Suppressor macrophage treated with lipopolysaccharide for 4 hours (primary cell): ENCODE results near the gene DHRS3.

ENCODE experiments used
- DNase-seq: peaks from one replicate; pipeline ENCODE4 v3.0.0-alpha.2; 2020

The DHRS3 gene

GRCh38 chr1:12596007-12596821, 21.8 kb downstream of the DHRS3 start:
- DNase-seq = peak; percentile 83

- DNase-seq = no peak
These were observed 22.3 kb downstream of the DHRS3 start for GRCh38 chr1:12595757-12596006.

GRCh38 chr1:12594966-12595756, 22.8 kb downstream of the DHRS3 start:
- DNase-seq = peak; percentile 56

- no peak for DNase-seq
These were observed 23.5 kb downstream of the DHRS3 start for GRCh38 chr1:12594490-12594889.

- DNase-seq = no peak
These were observed 24.4 kb downstream of the DHRS3 start for GRCh38 chr1:12593621-12594066.

- no peak for DNase-seq
These were observed 25.5 kb downstream of the DHRS3 start for GRCh38 chr1:12592496-12592895.

DNA sequence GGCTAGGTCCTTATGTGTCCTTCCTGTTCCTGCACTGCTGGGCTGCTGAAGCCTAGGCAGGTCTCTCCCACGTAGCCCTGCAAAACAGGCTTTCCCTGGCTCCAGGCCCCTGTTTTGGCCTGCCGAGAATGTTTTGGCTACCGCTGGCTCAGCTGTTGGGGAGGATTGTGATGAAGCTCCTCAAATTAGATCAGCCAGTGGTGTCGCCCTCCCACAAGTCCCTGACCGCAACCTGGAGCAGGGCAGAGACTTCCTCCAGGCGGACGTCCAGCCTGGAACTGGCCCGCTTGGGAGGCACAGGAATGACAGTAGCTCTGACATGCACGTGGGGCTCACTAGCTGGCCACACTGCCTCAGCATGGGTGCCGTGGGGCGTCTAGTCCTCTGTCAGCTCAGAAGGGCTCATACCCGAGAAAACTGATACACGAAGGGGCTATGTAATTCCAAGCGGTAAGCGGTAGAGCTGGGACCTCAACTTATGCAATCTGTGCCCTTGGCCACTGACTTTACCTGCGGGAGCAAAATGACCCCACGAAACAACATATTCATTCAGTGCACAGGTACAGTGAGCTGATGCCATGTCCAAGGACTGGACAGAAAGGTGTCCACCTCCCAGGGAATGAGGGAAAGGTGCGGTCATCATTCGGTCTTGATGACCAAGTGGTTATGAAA, 26.6 kb downstream of the DHRS3 start:
- DNase-seq = no peak

DNA sequence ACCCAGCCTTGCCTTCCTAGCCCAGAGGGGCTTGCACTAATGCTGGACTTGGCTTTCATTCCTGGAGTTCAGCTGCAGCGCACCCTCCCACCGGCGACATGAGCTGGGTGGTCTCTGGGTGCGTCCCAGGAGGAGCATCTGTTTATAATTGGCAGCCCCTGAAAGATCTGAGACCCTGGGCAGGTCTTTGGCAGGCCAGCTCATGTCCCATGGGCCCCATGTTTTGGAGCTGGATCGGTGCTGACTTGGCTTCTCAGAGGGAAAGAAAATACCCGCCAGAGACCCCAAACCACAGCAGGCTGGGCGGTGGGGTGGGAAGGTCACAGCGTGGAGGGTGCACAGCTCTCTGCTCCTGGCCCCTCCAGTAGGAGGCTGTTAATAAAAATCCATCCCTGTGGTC, 29.3 kb downstream of the DHRS3 start:
- DNase-seq = no peak

DNA sequence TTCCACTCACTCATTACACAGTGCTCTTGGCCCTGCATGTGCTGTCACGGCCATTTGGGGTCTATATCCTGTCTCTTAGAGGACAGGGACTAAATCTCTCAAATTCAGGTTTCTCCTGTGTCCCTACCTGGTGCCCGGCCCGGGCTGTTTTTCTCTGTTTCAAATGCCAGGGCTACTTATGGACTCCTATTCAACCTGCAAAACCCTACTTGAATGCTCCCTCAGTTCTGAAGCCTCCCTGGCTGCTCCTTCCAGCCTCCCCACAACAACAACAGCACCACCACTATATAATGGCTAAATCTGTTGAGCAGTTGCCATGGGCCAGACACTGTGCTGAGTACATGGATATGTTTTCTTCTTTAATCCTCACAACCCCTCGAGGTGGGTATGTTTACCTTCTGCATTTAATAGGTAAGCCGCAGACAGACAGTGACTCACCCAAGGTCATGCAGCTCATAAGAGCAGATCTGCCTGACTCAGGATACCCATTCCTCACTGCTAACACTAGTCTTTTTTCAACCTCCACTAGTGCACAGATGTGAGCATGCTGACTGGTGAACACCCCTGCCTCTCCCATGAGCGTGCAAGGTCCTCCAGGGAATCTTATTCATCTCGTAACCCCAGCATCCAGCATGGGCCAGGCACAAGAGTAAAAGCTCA, 29.9 kb downstream of the DHRS3 start:
- no peak for DNase-seq

DNA sequence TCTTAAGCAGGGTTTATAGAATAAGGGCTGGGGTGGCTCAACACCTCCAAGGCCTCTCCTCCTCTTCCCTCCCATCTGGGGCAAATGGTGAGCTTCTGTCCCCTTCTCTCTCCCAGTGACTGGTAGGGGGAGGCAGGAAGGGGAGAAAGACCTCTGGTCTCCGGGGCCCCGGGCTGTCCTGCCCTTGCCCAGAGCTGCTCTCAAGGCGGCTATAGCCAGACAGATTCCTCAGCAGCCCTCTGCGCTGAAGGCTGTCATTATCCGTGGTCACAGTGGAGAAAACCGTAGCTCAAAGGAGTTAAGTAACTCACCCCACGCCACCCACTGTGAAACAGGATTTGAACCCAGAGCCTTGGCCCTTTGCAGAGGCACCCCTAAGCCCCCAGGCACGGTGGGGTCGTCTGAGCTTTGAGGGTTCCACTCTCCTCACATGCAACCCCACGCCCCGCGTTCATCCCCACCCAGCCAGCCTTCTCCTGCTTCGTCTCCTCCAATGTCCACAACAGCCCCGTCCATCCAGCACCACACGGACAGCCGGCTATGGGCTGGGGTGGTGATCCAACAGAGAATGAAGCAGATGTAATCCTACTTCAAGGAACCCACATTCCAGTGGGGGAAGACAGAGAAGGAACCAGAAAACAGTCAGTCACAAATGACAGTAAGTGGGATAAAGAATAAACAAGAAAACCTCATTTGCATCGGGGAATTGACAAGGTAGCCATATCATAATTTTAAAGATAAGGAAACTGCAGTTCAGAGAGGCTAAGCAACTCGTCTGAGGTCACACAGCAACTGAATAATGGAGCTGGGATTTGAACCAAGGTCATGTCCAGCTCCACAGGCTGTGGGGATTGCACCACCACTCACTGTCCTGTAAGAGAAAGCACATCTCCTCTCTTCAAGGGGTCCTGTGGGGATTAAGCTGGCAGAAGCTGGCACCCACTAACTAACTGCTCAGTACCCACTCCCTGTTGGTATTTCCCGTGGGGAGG, 31.8 kb downstream of the DHRS3 start:
- no peak for DNase-seq

DNA sequence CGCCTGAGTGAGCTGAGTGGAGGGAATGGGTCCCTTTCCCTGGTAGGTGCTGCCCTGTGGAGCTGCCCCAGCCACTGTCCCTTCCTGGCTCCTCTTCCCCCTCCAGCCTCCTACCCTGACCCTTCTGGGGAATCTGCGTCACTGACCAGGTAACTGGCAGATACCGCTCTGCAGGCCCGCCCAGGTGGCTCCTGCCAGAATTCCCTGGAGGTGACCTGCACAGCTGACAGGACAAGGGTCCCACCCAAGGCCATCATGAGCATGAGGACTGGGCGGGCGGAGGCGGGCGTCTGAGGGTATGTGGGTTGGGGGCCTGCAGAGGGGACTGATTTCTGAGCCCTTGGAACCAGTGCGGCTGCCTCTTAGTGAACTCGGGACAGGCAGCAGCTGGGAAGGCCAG, 32.5 kb downstream of the DHRS3 start:
- no peak for DNase-seq

GRCh38 chr1:12584900-12585525, 33.0 kb downstream of the DHRS3 start:
- no peak for DNase-seq

- no peak for DNase-seq
These were observed 34.5 kb downstream of the DHRS3 start for GRCh38 chr1:12583484-12583883.

DNA sequence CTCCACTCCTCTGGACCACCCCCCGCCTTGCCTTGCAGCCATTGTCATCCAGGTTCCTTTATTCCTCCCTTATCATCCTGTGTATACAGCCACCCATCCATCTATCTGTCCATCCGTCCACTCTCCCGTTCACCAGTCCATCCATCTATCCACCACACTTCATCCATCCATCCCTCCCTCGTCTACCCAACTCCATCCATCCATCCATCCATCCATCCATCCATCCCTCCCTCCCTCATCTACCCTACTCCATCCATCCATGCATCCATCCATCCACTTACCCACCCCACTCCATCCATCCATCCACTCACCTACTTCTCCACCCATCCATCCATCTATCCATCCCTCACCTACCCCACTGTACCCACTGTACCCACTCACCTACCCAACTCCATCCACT, 35.4 kb downstream of the DHRS3 start:
- no peak for DNase-seq

DNA sequence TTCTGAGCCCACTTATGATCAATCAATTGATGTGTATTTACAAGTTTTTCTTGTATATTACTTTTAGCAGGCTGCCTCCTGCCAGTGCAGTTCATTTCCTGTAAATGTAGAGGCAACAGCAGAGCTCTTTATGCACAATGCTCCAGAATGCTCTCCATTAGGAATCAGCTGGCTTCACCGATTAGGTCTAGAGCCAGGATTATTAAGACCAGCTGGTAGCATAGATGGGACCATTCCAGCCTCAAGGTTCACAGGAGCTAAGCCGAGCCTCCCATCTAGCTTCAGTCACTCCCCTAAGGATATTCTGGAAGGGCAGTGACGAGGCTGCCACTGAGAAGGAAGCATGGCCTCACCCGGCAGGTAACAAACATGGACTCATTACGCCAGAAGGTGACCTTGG, 36.8 kb downstream of the DHRS3 start:
- DNase-seq = no peak

- no peak for DNase-seq
These were observed 37.7 kb downstream of the DHRS3 start for GRCh38 chr1:12580054-12580887.

- DNase-seq = no peak
These were observed 39.1 kb downstream of the DHRS3 start for GRCh38 chr1:12578860-12579422.

GRCh38 chr1:12577020-12577419, 41.0 kb downstream of the DHRS3 start:
- DNase-seq = no peak

GRCh38 chr1:12574757-12575139, 43.3 kb downstream of the DHRS3 start:
- DNase-seq = no peak
